C4-2B (cell line): ENCODE data around the gene SLC1A7.

Experiments used
- ZFX ChIP-seq: fragments of 450-650 bp; IDR thresholded peaks from 2 replicates; pipeline ENCODE4 v1.6.1; 2017
- TF ChIP-seq, protein P1 (sequence below): fragments of 450-650 bp; conservative IDR thresholded peaks from 2 replicates; pipeline ENCODE4 v1.5.1; 2017; ENCODE audit warnings: mild to moderate bottlenecking

DNA sequence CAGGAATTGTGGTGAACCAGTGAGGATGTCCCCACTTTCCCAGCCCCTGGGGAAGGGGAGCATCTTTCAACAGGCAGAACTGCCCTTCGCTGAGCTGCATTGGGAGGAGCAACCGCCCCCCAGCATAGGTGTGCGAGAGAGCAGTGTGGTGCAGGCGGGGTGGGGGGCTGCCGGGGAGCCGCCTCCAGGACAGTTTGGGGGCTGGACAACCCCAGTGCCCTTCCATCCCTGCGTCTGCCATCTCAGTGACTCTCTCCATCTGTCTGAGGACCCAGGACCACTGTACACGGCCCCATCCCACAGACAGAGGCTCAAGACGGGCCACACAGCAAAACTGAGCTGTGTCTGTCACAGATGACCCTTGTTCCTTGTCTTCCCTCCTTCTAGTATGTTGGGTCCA lies 66.3 kb downstream of the SLC1A7 start:
- TF ChIP-seq, protein P1, sequence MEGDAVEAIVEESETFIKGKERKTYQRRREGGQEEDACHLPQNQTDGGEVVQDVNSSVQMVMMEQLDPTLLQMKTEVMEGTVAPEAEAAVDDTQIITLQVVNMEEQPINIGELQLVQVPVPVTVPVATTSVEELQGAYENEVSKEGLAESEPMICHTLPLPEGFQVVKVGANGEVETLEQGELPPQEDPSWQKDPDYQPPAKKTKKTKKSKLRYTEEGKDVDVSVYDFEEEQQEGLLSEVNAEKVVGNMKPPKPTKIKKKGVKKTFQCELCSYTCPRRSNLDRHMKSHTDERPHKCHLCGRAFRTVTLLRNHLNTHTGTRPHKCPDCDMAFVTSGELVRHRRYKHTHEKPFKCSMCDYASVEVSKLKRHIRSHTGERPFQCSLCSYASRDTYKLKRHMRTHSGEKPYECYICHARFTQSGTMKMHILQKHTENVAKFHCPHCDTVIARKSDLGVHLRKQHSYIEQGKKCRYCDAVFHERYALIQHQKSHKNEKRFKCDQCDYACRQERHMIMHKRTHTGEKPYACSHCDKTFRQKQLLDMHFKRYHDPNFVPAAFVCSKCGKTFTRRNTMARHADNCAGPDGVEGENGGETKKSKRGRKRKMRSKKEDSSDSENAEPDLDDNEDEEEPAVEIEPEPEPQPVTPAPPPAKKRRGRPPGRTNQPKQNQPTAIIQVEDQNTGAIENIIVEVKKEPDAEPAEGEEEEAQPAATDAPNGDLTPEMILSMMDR: no peak
- TF ChIP-seq ZFX: no peak
